GM18861 (cell line): ENCODE results near the gene MGLL.
"Not testable (repeated sequence)": the region's sequence is repeated elsewhere in the genome, so short reads cannot be mapped to it uniquely, and the experiment has no call there.

Experiments used
- ATAC-seq: cut with Tn5 transposase; IDR thresholded peaks from one replicate; pipeline ENCODE4 v1.9.1; 2021; ENCODE audit not compliant: unreplicated experiment

The MGLL gene

GRCh38 chr3:127711021-127711695 lies 111.2 kb downstream of the MGLL start:
- ATAC-seq = no peak

DNA sequence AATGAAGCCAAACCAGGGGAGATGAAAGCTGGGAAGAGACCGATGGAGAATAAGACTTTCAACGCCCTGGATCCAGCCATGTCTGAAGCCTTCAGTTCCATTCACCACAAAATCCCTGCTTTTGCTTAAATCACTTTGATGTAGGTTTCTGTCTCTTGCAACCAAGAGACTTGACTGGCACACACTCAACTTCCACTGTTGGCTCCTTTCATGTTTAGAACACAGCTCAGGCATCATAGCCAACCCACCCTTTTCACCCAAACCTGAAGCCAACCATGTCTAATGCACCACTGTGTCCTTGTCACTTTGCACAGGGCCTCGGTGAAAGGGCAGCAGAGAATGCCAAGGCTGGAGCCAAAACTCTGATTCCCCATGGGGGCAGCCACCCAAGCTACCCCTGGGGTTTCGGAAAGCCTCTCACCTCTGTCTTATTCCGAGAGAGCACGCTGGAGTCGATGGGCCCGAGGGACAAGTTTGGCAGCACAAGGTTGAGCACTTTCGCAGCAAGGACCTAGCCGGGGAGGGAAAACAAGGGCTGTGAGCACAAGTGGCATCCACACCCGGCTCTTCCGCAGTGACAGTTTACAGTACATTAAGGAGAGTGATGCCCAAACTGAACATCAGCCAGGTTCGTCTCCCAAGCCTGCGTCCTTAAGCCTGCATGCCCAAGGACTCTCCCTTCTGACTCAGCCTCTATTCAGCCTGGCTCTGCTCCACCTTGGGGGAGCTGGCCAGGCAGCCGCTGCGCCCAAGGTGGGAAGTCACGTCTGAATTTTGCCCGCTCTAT lies 112.0 kb downstream of the MGLL start:
- ATAC-seq = no peak

- no peak for ATAC-seq
These were observed 112.8 kb downstream of the MGLL start for GRCh38 chr3:127709320-127710060.

DNA sequence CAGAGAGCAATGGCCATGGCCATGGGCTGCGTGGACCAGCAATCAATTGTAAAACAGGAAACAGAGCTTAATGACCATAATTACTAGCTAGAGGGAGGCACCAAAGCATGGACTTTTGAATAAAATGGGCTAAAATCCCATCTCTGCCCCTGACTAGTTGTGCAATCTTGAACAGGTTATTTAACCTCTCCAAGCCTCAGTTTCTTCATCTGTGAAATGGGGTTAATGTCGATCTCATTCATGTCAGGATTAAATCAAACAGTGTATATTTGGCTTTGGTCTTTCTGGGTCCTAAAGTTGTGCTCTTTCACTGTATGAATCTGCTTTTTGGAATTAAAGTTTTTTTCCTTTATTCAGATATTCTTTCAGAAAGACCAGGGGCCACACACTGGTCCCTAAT lies 113.5 kb downstream of the MGLL start:
- ATAC-seq = no peak

DNA sequence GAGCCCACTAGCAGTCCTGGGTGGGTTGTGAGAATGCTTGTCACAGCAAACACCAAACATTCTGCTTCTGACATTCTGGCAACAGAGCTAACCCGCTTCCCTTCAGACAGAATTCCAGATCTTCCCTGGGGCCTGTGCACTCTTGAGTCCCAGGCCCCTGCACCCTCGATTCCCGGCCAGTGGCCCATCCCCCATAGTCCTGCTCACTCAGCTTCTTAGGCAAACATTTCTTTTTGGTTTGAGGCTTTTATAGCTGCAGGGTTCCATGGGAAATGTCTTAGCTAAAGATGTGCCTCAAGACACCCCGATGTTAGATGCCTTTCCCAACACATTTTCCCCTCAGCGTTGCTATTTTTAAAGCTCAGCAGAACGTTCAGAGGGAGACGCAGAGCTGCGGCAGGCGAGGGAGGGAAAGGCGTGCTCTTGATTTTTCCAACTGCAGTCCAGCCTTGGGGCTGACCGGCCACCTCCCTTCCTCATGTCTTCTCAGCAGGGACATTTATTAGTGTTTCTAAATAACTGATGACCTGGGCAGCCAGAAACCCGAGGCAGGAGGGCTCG lies 114.4 kb downstream of the MGLL start:
- no peak for ATAC-seq

DNA sequence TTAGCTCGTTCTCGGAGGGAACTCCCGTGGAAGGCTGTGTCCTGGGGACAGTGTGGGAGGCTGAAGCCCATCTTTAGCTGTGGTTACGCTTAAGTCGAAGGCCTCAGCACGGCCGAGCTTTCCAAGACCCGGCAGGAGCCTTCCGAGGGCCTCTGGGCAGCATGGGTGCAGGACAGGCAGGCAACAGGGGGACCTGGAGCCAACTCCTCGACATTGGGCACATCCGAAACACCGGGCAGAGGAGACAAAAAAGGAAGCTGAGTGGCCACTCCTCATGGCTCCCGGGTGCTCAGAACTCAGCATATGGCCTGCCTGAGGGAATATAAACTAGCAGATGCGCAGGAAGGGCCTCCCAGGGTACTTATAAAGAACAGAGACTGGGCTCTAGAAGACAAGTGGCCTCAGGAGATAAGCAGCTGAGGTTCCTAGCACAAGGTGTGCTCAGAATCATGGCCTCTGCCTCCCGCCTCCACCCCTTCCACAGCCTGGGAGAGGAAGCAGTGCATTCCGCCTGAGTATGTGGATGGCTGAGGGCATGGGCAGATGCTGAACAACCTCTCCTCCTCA lies 115.4 kb downstream of the MGLL start:
- no peak for ATAC-seq

- no peak for ATAC-seq
These were observed 116.0 kb downstream of the MGLL start for GRCh38 chr3:127706312-127706711.

- ATAC-seq = not testable (repeated sequence)
These were observed 117.5 kb downstream of the MGLL start for GRCh38 chr3:127704840-127705239.

DNA sequence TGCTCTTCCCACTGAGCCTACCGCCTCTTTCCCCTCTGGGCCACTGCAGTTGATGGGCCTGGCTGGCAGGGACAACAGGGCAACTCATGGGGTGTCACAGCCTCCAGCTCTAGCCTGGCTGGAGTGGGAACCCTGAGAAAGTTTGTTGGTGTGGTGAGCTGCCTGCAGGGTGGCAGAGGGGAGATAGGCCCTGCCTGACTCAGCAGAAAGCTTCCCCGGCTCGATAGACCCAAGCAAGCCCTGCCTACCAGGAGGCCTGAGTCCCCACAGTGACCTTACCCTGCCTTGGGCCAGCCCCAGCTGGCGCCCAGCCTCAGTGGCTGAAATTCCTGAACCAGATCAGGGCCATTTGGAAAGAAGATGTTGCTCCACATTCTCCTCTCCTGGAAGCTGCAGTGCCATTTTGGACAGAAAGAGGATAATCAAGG lies 120.2 kb downstream of the MGLL start:
- ATAC-seq = no peak

DNA sequence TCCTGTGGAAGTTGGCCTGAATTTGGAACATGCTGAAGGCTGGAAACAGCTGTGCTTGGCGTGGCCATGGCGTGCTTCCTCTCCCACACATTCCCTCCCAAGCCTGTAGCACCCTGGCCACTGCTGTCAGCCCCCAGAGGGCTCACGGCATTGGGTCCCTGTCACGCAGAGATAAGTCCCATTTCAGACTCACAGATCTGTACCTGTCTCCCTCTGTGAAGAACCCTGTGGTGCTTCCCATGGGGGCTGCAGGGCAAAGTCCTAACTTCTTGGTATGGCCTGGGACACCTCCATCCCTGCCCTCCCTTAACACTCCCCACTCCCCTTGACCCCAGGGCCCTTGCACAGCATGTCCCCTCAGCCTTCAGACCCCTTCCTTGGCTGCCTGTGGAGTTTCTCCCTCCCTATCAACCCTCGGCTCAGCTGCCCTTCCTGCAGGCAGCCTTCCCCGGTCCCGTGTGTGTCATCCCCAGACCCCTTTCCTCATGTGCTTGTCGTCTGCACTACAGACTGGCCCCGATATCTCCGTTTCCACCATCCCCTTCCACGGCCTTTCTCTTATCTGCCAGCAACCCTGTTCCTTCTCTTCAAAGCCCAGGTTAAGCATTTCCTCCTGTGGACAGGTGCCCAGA lies 120.9 kb downstream of the MGLL start:
- no peak for ATAC-seq

GRCh38 chr3:127700406-127700805 lies 121.9 kb downstream of the MGLL start:
- no peak for ATAC-seq

DNA sequence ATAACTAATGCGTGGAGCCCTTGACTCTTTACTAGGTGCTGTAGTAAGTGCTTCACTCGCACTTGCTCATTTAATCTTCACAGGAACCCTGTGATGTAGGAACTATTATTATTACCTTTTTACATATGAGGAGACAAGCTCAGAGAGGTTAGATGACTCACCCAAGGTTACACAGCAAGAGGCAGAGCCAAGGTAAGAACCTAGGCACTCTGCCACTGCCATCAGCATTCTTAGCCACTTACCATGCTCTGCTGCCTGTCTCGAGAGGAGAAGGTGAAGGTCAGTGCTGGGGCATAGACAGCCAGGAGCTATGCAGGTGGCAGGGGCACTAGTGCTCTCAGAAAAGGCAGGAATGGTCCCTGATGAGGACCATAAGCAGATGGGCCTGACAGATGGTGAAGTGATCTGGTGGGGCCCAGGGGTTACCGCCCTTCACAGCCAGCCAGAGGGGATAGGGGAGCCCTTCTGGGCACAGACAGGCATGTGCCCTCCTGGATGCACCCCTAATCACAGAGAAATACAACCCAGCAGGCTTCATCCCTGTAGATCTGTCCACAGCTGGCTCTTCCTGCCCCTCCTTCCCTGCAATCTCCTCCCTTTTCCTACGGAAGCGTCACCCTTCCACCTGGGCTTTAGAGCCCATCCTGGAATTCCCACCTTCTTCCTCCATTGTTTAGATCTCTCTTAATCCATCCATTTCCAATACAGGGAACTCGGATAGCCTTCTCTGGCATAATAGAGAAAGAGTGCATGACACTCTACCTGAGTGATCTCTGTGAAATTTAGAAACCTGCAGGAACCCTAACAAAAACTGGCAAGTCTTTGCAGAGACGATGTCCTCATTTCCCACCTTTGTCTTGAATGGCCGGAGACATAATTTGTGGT lies 122.7 kb downstream of the MGLL start:
- ATAC-seq = no peak

DNA sequence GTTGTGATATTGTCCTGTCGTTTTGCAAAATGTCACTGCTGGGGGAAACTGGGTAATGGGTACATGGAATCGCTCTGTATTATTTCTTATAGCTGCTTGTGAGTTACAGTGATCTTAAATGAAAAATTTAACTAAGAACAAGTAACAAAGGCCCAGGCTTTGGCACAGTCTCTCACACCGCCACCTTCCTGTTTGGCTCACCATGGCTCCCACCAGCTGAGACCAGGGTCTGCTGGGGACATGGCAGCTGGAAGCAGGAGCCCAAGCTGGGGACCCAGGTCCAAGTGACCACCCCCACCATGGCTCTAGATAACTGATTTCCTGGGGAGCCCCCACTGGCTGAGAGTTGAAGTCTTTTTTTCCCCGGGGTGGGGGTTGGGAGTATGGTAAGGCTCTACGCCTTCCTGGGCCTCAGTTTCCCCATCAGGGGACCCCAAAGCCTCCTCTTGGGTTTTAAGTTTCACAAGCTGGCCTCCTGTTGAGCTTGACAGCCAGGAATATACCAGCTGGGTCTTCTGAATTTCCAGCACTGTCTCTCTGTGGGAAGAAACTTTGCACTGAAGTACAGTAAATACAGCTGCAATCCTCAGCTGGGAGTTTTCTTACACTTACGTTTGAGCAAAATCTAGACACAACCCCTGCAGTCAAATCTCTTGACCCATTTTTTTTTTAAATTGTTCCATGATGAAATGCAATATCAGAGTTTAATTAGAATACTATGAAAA lies 123.5 kb downstream of the MGLL start:
- no peak for ATAC-seq

DNA sequence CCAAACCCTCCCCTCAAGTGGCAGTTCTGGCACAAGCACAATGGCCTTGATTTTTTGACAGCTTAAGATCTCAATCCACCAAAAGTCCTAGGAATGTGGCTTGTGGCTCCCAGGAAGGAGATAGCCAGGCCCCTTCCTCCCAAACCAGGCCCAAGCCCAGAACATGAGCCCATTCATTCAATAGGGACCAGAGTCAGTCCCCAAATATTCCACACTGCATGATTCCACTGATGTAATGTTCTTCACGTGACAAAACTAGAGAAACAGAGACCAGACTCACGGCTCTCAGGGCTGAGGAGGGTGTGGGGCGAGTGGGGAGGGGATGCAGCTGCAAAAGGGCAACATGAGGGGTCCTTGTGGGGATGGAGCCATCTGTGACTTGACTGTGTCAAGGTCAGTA lies 124.0 kb downstream of the MGLL start:
- no peak for ATAC-seq

GRCh38 chr3:127697551-127698240 lies 124.6 kb downstream of the MGLL start:
- peak; percentile 70 for ATAC-seq

- no peak for ATAC-seq
These were observed 127.7 kb downstream of the MGLL start for GRCh38 chr3:127694467-127695215.

DNA sequence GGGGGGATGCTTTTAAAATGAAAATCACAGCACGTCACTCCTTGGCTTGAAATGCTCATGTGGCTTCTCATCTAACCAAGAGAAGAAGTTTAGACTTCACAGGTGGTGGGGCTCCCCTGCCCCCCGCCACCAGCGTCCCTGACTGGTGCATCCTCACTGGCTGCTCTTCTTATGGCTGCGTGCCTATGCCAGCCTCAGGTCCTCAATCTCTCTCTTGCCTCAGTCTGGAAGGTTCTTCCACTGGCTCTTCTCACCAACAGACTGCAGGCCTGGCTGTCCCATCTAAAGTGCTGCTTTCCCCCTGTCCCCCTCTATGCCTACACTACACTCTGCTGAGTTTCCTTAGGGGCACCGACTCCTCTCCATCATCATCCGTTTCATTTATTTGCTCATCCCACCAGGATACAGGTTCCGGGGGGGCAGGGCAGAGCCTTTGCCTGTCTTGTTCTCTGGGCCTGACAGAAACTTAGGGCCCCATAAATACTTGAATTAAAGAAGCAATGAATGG lies 128.9 kb downstream of the MGLL start:
- ATAC-seq = no peak
